HG02981 (cell line): ENCODE measurements around the gene SCN9A.
"Not testable (repeated sequence)": the region's sequence is repeated elsewhere in the genome, so short reads cannot be mapped to it uniquely, and the experiment has no call there.

Experiments used
- ATAC-seq: cut with Tn5 transposase; IDR thresholded peaks from one replicate; pipeline ENCODE4 v1.9.1; 2021; ENCODE audit warnings: mild to moderate bottlenecking, moderate library complexity; ENCODE audit not compliant: unreplicated experiment

Gene SCN9A

DNA sequence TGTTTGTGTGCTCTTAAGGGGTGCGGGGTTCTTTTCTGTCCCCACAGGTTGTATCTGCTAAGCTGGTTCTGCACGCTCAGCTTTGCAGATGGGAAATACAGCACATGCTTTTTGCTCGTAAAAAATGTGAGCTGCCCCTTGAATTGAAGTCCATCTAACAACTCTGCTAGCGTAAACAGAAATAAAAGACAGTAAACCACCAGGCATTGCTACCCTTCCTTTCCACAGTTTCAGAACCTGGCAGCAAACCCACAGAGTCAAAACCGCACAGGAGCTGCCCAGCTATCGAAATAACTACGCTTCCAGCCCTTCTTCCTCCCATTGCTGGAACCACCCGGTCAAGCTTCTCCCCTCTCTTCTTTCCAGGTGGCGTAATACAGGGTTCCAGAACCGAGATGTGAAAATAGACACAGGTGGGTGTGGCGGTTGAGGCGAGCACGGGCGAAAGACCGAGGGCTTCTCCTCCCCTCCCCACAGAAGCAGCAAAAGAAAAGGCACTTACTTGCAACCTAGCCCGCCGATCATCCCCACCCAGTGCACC, 479 bp downstream of the SCN9A start:
- ATAC-seq: peak; percentile 31

- ATAC-seq: no peak
Measured at GRCh38 chr2:166373951-166374350, 1.8 kb downstream of the SCN9A start.

GRCh38 chr2:166373539-166373938, 2.2 kb downstream of the SCN9A start:
- no peak for ATAC-seq

GRCh38 chr2:166373105-166373504, 2.6 kb downstream of the SCN9A start:
- no peak for ATAC-seq

DNA sequence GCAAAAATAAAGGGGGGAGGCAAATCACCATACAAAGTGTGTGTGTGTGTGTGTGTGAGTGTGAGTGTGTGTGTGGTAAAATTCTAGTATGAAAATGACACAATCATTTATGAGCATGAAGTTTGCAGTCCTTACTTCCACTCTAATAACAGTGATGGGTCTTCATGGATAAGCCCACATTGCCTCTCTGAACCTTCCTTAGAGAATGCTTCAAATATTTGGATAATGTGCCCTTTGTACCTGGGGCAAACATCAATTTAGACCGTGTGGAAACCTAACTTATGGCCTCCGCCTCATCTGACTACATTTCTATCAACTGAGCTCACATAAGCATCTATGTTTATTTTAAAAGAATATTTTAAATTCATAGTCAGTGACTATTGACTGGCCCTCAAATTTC, 3.7 kb downstream of the SCN9A start:
- no peak for ATAC-seq

DNA sequence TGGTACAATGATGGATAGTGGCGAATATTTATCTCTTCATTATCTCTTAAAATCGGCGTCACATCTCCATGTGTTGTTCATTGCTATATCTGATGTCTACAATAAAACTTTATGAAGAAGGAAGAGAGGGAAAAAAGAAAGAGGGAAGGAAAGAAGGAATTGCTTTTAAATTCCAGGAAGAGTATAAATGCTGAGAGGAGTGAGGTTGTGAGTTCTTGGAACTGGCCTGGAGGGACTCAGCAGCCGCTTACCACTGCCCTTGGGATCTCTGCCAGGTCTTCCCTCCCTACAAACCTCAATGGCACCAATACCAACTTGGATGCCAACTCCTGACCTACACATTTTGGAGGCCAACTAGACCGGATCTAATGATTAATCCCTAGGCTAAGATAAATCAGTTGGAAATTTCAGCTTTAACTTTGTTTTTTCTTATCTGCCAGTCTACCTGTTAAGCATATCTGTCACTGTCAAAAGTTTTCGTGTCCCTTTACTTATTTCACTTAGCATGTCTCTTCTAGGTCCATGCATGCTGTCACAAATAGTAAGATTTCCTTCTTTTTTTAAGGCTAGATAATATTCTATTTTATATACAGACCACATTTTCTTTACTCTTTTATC, 9.8 kb downstream of the SCN9A start:
- ATAC-seq: no peak

DNA sequence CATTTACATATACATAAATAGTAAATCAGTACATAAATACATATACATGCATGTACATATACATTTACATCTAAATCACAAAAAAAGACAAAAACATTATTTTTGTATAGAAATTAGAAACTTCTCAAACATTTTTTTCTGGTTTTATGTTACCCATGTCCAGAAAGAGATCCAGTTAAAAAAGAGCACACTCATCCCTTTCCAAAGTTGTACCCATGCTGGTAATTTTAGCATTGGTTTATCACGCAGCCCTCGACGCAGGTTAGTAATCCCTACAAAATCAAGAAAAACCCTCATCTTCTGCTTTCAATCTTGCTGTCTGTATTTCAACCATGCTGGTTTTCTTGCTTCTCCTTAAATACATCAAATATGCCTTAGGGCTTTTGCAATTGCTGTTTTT, 10.5 kb downstream of the SCN9A start:
- no peak for ATAC-seq

- ATAC-seq: no peak
Measured at GRCh38 chr2:166364476-166365161, 11.1 kb downstream of the SCN9A start.

DNA sequence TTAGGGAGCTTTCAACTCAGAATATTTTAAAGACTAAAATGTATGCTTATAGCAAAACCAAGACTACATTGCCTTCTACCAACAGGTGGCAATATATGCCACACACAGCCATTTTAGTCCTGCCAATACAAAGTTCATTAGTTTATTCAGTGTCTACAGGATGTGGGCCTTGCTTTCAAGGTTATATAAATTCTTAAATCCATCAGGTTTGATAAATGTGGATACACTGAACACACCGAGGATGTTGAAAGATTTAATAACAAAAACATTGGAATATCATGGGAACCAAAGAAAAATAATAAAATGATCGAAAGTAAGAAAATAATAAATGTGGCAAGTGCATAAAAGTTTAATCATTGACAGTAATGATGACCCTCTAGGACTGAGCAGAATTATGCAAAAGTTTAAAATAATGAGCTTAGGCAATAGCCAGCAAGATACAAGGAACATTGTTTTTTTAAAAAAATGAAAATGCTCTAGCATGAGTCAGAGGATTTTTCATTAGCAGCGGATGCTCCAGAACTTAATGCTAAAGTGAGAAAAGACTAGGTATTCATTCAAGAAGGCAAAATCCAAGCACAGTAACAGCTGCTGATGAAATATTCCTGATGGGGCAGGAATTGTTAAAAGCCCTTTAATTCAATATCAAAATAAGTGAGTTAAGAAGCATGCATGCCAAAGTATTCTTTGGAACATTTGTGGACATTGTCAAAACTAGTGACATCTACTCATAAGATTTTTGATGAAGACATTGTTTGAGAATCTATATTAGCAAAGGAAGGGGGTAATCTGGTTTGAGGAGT, 14.2 kb downstream of the SCN9A start:
- ATAC-seq: no peak

- no peak for ATAC-seq
Measured at GRCh38 chr2:166360906-166361305, 14.8 kb downstream of the SCN9A start.

DNA sequence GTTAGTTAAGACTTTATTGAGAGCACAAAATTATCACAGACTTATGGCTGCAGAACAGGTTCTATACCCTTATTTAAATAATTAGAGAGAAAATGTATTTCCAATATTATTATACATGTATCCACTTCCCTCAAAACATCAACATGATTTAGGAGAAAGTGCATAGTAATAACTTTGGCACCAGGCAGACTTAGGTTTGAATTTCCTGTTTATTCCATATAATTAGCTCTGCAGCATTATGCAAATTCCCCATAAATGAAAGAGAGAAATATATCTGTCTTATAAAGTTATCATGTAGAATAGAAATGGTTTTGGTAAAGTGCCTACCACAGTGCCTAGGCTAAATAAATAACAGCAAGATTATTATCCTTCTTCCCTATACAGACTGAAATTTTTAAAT, 15.3 kb downstream of the SCN9A start:
- no peak for ATAC-seq

DNA sequence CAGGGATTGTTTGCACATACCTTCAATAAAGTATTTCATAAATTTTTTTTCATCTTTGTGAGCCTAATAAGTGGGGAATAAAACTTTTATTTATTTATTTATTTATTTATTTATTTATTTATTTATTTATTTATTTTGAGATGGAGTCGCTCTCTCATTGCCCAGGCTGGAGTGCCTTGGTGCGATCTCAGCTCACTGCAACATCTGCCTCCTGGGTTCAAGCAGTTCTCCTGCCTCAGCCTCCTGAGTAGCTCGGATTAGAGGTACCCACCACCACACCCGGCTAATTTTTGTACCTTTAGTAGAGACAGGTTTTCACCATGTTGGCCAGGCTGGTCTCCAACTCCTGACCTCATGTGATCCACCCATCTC, 17.8 kb downstream of the SCN9A start:
- not testable (repeated sequence) for ATAC-seq

- no peak for ATAC-seq
Measured at GRCh38 chr2:166357068-166357949, 18.4 kb downstream of the SCN9A start.

GRCh38 chr2:166351319-166351718, 24.4 kb downstream of the SCN9A start:
- ATAC-seq: no peak

DNA sequence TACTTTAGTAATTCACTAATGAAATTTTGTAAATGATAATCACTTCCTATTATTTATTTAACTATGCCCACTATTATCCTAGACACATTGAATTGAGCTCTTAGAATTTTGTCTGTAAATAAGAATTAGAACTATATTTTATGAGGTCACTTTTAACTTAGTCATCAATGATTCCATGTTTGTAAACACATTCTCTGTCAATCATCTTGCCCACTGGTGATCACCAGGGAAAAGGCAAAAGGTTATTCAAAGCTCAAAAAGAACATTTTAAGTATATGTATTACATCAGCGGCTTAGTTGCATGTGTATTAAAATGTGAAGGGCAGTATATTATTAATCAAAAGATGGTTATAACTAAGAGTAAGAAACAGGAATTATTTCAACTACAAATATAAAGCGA, 25.2 kb downstream of the SCN9A start:
- ATAC-seq: no peak

DNA sequence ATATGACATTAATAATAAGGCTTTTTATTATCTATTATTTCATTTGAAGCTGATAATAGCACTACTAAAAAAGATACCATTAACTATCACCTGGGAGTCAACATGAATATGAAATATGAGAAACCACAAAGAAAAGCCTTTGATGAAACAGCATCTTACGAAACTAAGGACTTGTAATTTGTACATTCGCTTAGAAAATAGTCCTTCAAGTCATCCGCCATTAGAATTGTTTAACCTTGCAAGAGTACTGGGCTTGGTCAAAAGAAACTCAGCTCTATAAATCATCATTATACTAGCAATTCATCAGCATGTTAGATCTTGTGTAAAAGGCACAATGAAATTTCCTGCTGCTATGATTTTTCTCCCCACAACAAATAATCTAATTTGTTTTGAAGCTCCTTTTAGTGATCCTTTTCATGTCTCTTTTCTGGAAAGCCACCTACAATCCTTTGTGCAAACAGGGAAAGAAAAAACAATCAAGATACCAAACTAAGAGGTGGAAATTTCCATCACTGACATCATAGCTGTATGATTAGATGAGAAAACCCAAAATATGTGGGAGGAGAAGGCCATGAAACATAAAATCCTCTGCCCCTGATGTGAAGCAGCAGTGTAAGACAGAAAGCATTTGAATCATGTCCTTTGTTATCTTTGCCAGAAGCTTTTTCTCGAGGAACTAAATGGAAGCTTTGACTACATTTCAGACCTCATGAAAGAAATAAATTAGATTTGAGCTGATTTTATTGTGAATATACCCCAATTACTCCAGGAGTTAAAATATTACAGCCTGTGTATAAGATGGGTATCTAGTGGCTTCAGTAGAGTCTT, 31.2 kb downstream of the SCN9A start:
- ATAC-seq: no peak

GRCh38 chr2:166343467-166343866, 32.3 kb downstream of the SCN9A start:
- no peak for ATAC-seq

GRCh38 chr2:166341426-166341825, 34.3 kb downstream of the SCN9A start:
- no peak for ATAC-seq

- ATAC-seq: no peak
Measured at GRCh38 chr2:166338831-166339339, 36.9 kb downstream of the SCN9A start.

DNA sequence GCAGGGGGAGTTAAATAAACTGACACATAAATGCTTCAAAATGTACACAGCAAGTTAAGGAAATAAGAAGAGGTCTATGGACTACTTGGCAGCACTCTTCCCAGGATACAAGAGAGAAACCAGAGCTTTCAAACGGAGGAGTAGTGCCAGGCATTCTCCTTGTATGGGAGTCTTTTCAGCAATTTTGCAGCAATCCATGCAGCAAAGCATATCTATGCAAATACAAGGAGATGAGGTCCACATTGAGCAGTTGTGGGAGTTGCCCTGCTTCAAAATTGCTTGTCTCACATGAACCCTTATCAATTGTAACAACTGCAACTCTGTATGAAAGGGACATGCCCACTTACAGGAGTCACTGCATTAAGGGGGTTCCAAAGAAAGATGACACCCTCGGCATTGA, 37.8 kb downstream of the SCN9A start:
- no peak for ATAC-seq
